OCI-LY1 (cell line): ENCODE measurements around the gene SCRN1.

Experiments
- H2AFZ ChIP-seq: fragments of 200-600 bp; sonication (generic), shearing (Covaris generic); 2 replicates; pipeline ENCODE4 v1.6.0; 2014; ENCODE audit warnings: antibody characterized with exemption, mild to moderate bottlenecking, low read length
- H3F3A ChIP-seq: fragments of 200-600 bp; sonication (generic), shearing (Covaris generic); 2 replicates; pipeline ENCODE4 v1.6.0; 2014; ENCODE audit warnings: mild to moderate bottlenecking, antibody characterized with exemption, low read length, moderate library complexity; ENCODE audit not compliant: insufficient read depth
- H3K27ac ChIP-seq: fragments of 200-600 bp; sonication (generic); 2 replicates; pipeline ENCODE4 v1.5.1; 2014; ENCODE audit warnings: low read length, mixed run types, mild to moderate bottlenecking, low read depth; ENCODE audit not compliant: poor library complexity, severe bottlenecking
- H3K27me3 ChIP-seq: fragments of 200-600 bp; sonication (generic); 2 replicates; pipeline ENCODE4 v1.6.0; 2014; ENCODE audit warnings: antibody characterized with exemption, mild to moderate bottlenecking, low read length, moderate library complexity; ENCODE audit not compliant: insufficient read depth
- H3K36me3 ChIP-seq: fragments of 200-600 bp; sonication (generic); 2 replicates; pipeline ENCODE4 v1.6.1; 2014; ENCODE audit warnings: mild to moderate bottlenecking, antibody characterized with exemption, low read length, moderate library complexity, mixed read lengths; ENCODE audit not compliant: insufficient read depth
- H3K4me1 ChIP-seq: fragments of 200-600 bp; sonication (generic); 2 replicates; pipeline ENCODE4 v1.5.1; 2014; ENCODE audit warnings: mild to moderate bottlenecking, low read length, moderate library complexity; ENCODE audit not compliant: insufficient read depth, severe bottlenecking
- H3K4me2 ChIP-seq: fragments of 200-600 bp; sonication (generic), shearing (Covaris generic); 2 replicates; pipeline ENCODE4 v1.6.1; 2014; ENCODE audit warnings: low read length
- H3K4me3 ChIP-seq: fragments of 200-600 bp; sonication (generic); 2 replicates; pipeline ENCODE4 v1.5.1; 2014; ENCODE audit warnings: low read length, low read depth, mild to moderate bottlenecking, mixed read lengths; ENCODE audit not compliant: poor library complexity, severe bottlenecking
- H3K79me2 ChIP-seq: fragments of 200-600 bp; shearing (Covaris generic); 2 replicates; pipeline ENCODE4 v1.6.1; 2016; ENCODE audit warnings: mixed run types, low read length, mixed read lengths; ENCODE audit not compliant: insufficient read depth
- H3K9ac ChIP-seq: fragments of 200-600 bp; sonication (generic), shearing (Covaris generic); 2 replicates; pipeline ENCODE4 v1.6.1; 2014; ENCODE audit warnings: mild to moderate bottlenecking, low read length, mixed read lengths
- H3K9me2 ChIP-seq: fragments of 200-600 bp; sonication (generic), shearing (Covaris generic); 2 replicates; pipeline ENCODE4 v1.6.1; 2014; ENCODE audit warnings: low read depth, mild to moderate bottlenecking, low read length, mixed read lengths
- H3K9me3 ChIP-seq: fragments of 200-600 bp; shearing (Covaris generic); 2 replicates; pipeline ENCODE4 v1.6.1; 2014; ENCODE audit warnings: low read length, mixed read lengths
- H4K20me1 ChIP-seq: fragments of 200-600 bp; sonication (generic), shearing (Covaris generic); 2 replicates; pipeline ENCODE4 v1.6.0; 2016; ENCODE audit warnings: mild to moderate bottlenecking, low read length; ENCODE audit not compliant: insufficient read depth
- CTCF ChIP-seq: fragments of 200-600 bp; sonication (generic), shearing (Covaris generic); IDR thresholded peaks from 2 replicates; pipeline ENCODE4 v1.5.1; 2017; ENCODE audit warnings: mild to moderate bottlenecking, antibody characterized with exemption, low read length, moderate library complexity, mixed read lengths
- EZH2 ChIP-seq: fragments of 200-600 bp; sonication (generic), shearing (Covaris generic); IDR thresholded peaks from 2 replicates; pipeline ENCODE4 v1.8.0; 2017; ENCODE audit warnings: borderline replicate concordance, mixed run types, mild to moderate bottlenecking, antibody characterized with exemption, low read length, moderate library complexity, mixed read lengths

The SCRN1 gene

GRCh38 chr7:29906200-29907022, 83.2 kb downstream of the SCRN1 start:
- H3K4me1 ChIP-seq, result no peaks in the 10 kb centered on the region
- TF ChIP-seq CTCF (no peak), EZH2 (no peak)
- no peaks in the 10 kb centered on the region for H3K9me2 ChIP-seq

GRCh38 chr7:29900745-29901144, 88.9 kb downstream of the SCRN1 start:
- H3K27ac ChIP-seq, result no peak overlapping the region
- H3K27me3 ChIP-seq, result no peaks in the 10 kb centered on the region
- H3K4me1 ChIP-seq, result no peaks in the 10 kb centered on the region
- no peaks in the 10 kb centered on the region for H3K79me2 ChIP-seq
- no peaks in the 10 kb centered on the region for H3K36me3 ChIP-seq
- H3F3A ChIP-seq, result no peaks in the 10 kb centered on the region
- TF ChIP-seq EZH2, result no peak
- no peak for TF ChIP-seq CTCF
- no peak overlapping the region for H2AFZ ChIP-seq
- H3K9me3 ChIP-seq, result peaks cover 2% of the 10 kb centered on the region; the same call in 1 of the 2 replicates
- no peak overlapping the region for H3K4me2 ChIP-seq
- H4K20me1 ChIP-seq, result no peaks in the 10 kb centered on the region
- H3K9ac ChIP-seq, result no peak overlapping the region
- H3K4me3 ChIP-seq, result no peak overlapping the region
- H3K9me2 ChIP-seq, result no peaks in the 10 kb centered on the region

More at GRCh38 chr7:29906200-29907022, 83.2 kb downstream of the SCRN1 start:
- Histone ChIP-seq H3K27ac (no peak overlapping the region), H3K9ac (no peak overlapping the region), H3K4me2 (no peak overlapping the region), H3K4me3 (no peak overlapping the region), H3K36me3 (no peaks in the 10 kb centered on the region), H3F3A (no peaks in the 10 kb centered on the region), H2AFZ (no peak overlapping the region), H4K20me1 (no peaks in the 10 kb centered on the region), H3K79me2 (no peaks in the 10 kb centered on the region), H3K9me3 (peaks cover 19% of the 10 kb centered on the region), H3K27me3 (no peaks in the 10 kb centered on the region)

GRCh38 chr7:29898301-29898700, 91.3 kb downstream of the SCRN1 start:
- no peak for TF ChIP-seq CTCF
- no peak for TF ChIP-seq EZH2
- Histone ChIP-seq H3K9ac (no peak overlapping the region), H3K9me2 (no peaks in the 10 kb centered on the region), H2AFZ (no peak overlapping the region), H3K79me2 (no peaks in the 10 kb centered on the region), H3K4me3 (no peak overlapping the region), H3K4me1 (no peaks in the 10 kb centered on the region), H3K4me2 (no peak overlapping the region), H3K27me3 (no peaks in the 10 kb centered on the region), H3K9me3 (no peaks in the 10 kb centered on the region), H4K20me1 (no peaks in the 10 kb centered on the region), H3K36me3 (no peaks in the 10 kb centered on the region), H3F3A (no peaks in the 10 kb centered on the region), H3K27ac (no peak overlapping the region)
